GM21786 (cell line): ENCODE data around the gene SLC39A6.
A peak's percentile ranks its signal among the peaks of the same experiment; 100 is the strongest.
"Not testable (repeated sequence)": the region's sequence is repeated elsewhere in the genome, so short reads cannot be mapped to it uniquely, and the experiment has no call there.

ENCODE experiments used
- ATAC-seq: cut with Tn5 transposase; IDR thresholded peaks from one replicate; pipeline ENCODE4 v1.9.1; 2021; ENCODE audit not compliant: unreplicated experiment

SLC39A6 gene

GRCh38 chr18:36101943-36102342 is 27.2 kb downstream of the SLC39A6 start:
- ATAC-seq: no peak

DNA sequence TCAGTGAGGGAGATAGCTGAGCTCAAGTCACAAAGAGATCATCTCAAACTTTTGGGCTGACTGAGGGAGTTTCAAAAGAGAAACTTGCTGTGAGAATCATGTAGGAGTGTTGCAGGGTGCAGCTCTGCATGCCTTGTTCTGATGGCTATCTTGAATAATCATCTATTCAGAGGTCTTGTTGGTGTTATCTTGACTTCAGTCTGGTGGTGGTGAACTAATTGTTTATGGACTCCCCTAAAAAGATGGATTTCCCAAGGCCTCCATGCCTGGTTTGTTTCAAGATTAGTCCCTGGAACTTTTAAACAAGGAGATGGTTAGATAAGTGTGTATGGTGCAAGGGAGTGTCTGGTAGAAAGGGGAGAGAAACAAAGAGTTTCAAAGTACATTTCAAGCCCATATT is 29.8 kb downstream of the SLC39A6 start:
- ATAC-seq: no peak

- no peak for ATAC-seq
Measured at GRCh38 chr18:36096955-36097354, 32.2 kb downstream of the SLC39A6 start.

DNA sequence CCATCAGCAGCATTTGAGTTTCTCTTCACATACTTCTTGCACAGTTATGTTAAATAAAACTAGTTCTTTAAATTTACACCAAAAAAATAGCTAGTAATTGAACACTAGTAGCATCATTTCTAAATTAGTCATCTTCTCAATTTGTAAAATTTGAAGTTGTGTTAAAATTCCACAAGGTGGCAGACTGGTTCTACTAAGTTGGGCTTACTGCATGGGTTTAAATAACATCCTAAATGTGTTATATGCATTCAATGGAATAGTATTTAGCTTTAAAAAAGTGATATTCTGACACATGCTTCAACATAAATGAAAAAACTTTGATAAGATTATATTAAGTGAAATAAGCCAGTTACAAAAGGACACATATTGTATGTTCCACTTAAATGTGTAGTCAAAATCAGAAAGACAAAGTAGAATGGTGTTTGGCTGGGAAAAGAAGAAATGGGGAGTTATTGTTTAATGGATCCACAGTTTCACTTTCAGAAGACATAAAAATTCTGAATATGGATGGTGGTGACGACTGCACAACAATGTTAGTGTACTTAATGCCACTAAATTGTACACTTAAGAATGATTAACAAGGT is 33.1 kb downstream of the SLC39A6 start:
- no peak for ATAC-seq

- ATAC-seq: no peak
Measured at GRCh38 chr18:36094431-36094830, 34.7 kb downstream of the SLC39A6 start.

DNA sequence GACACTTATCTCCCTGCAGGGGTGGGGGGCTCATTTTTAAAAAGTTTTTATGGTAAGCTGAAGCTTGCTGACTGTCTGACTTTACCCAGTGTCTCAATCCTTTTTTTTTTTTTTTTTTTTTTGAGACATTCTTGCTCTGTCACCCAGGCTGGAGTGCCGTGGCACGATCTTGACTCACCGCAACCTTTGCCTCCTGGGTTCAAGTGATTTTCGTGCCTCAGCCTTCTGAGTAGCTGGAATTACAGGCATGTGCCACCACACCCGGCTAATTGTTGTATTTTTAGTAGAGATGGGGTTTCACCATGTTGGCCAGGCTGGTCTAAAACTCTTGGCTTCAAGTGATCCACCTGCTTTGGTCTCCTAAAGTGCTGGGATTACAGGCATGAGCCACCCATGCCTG is 37.0 kb downstream of the SLC39A6 start:
- ATAC-seq: not testable (repeated sequence)

DNA sequence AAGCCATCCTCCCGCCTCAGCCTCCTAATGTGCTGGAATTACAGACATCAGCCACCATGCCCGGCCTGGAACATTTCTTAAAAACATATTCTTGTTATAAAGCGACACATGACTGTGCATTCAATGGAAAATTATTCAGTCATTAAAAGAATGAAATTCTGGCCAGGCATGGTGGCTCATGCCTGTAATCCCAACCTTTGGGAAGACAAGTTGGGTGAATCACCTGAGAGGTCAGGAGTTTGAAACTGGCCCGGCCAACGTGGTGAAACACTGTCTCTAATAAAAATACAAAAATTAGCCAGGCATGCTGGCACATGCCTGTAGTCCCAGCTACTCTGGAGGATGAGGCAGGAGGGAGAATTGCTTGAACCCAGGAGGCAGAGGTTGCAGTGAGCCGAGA is 40.1 kb downstream of the SLC39A6 start:
- no peak for ATAC-seq

- no peak for ATAC-seq
Measured at GRCh38 chr18:36088256-36088655, 40.9 kb downstream of the SLC39A6 start.

GRCh38 chr18:36086186-36086585 is 43.0 kb downstream of the SLC39A6 start:
- ATAC-seq: no peak

GRCh38 chr18:36085195-36085594 is 43.9 kb downstream of the SLC39A6 start:
- ATAC-seq: no peak

- peak; percentile 75 for ATAC-seq
Measured at GRCh38 chr18:36083729-36084128, 45.4 kb downstream of the SLC39A6 start.

GRCh38 chr18:36081118-36081517 is 48.0 kb downstream of the SLC39A6 start:
- not testable (repeated sequence) for ATAC-seq

- ATAC-seq: no peak
Measured at GRCh38 chr18:36078751-36079529, 50.2 kb downstream of the SLC39A6 start.

DNA sequence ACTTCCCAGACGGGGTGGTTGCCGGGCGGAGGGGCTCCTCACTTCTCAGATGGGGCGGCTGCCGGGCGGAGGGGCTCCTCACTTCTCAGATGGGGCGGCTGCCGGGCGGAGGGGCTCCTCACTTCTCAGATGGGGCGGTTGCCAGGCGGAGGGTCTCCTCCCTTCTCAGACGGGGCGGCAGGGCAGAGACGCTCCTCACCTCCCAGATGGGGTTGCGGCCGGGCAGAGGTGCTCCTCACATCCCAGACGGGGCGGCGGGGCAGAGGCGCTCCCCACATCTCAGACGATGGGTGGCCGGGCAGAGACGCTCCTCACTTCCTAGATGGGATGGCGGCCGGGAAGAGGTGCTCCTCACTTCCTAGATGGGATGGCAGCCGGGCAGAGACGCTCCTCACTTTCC is 51.4 kb downstream of the SLC39A6 start:
- ATAC-seq: not testable (repeated sequence)

GRCh38 chr18:36075862-36076587 is 53.1 kb downstream of the SLC39A6 start:
- peak; percentile 90 for ATAC-seq

- ATAC-seq: no peak
Measured at GRCh38 chr18:36074435-36074834, 54.7 kb downstream of the SLC39A6 start.

GRCh38 chr18:36073676-36074075 is 55.5 kb downstream of the SLC39A6 start:
- no peak for ATAC-seq

DNA sequence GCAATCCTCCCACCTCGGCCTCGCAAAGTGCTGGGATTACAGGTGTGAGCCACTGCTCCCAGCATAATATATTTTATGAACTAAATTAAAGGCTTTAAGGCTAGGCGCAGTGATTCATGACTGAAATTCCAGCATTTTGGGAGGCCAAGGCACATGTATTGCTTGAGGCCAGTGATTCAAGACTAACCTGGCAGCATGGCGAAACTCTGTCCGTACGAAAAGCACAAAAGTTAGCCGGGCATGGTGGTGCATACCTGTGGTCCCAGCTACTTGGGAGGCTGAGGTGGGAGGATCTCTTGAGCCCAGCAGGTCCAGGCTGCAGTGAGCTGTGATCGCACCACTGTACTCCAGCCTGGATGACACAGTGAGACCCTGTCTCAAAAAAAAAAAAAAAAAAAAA is 56.7 kb downstream of the SLC39A6 start:
- not testable (repeated sequence) for ATAC-seq

- peak; percentile 95 for ATAC-seq
Measured at GRCh38 chr18:36067055-36067957, 61.8 kb downstream of the SLC39A6 start, which contains the start of gene RPRD1A. RPRD1A (minus strand) TSS chr18:36067559; CDS start chr18:36067404, 155 bp downstream.

- no peak for ATAC-seq
Measured at GRCh38 chr18:36066686-36067054, 62.5 kb downstream of the SLC39A6 start.

DNA sequence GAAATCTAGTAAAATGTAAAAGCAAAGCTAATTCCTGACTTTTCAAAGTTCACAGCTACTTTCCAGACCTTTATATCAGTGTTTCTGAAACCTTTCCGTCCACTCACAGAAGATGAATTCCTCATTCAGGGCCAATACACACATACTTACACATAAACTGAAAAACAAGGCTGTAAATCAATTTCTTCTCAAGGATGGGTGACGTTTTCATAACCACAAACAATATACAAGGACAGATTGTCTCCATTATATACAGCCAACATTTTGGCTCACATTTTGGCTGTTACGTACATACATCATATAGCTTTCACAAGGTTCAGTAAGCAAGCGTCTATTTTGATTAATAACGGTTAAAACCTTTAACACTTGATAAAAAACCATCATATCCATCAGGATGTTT is 63.1 kb downstream of the SLC39A6 start:
- no peak for ATAC-seq
